Measurements from ENCODE around the gene CST8. TPM values are rescaled to one million over a fixed set of nuclear protein-coding genes. Genes with fewer than 3 reads are reported as not detected.
A peak's percentile ranks its signal among the peaks of the same experiment; 100 is the strongest.

The CST8 gene, protein sequence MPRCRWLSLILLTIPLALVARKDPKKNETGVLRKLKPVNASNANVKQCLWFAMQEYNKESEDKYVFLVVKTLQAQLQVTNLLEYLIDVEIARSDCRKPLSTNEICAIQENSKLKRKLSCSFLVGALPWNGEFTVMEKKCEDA
- not detected for total RNA-seq

DNA sequence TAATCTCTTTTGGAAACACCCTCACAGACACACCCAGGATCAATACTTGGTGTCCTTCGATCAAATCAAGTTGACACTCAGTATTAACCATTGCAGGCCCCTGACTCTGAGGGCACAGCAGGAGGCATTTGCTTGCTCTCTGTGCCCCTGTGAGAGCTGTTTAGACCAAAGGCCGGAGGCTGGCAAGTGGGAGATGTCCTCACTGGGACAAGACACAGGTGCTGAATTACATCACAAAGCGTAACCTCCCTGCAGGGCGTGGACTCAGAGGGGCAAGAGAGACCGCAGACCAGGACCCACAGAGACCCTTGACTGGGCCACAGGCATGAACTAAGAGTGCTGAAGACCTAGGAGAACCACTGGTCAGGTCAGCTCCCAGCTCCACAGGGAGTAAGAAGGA is at the start of gene CST8:
Gene CST8, plus strand, starts transcription at position 301 of the 400 bp plus-strand sequence. CDS start 551 bp downstream, outside the sequence.
- DNase-seq (no peak), ATAC-seq (no peak)
- no peaks in the 10 kb centered on the region for H3K36me3 Mint-ChIP-seq (ENCODE audit: insufficient read depth)
- no peaks in the 10 kb centered on the region for H3K4me1 Mint-ChIP-seq (ENCODE audit: low read depth)
- no peaks in the 10 kb centered on the region for H3K27me3 Mint-ChIP-seq (ENCODE audit: low read depth)
- H3K4me3 Mint-ChIP-seq, result no peak within 1 kb of the TSS
- no peaks in the 10 kb centered on the region for H3K9me3 Mint-ChIP-seq

DNA sequence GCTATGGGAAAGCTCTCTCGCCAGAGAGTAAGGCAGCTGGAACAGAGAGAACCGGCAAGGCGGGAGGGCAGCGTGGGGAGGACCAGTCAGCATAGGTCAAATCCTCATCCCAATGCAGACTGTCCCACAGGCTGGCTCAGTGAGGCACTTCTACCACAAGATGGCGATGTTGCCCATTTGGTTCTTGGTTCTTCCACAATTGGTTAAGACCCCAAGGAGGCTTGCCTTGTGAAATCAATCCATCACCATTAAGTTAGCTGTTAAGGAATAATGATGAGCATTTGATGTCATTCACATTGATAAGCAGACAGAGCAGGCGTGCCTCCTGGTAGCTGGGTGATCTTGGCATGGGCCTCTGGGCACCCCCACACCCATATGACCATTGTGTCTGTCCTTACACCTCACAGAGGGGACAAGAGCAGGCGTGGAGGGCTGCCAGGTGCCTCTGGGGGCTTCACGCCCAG is 49.0 kb upstream of the CST8 start:
- no peaks in the 10 kb centered on the region for H3K4me1 Mint-ChIP-seq (ENCODE audit: low read depth)
- no peak overlapping the region for H3K4me3 Mint-ChIP-seq
- no peaks in the 10 kb centered on the region for H3K27me3 Mint-ChIP-seq (ENCODE audit: low read depth)
- DNase-seq, result peak; percentile 43
- peak; percentile 55 to 79 for ATAC-seq
- H3K9me3 Mint-ChIP-seq, result no peaks in the 10 kb centered on the region
- no peaks in the 10 kb centered on the region for H3K36me3 Mint-ChIP-seq (ENCODE audit: insufficient read depth)

DNA sequence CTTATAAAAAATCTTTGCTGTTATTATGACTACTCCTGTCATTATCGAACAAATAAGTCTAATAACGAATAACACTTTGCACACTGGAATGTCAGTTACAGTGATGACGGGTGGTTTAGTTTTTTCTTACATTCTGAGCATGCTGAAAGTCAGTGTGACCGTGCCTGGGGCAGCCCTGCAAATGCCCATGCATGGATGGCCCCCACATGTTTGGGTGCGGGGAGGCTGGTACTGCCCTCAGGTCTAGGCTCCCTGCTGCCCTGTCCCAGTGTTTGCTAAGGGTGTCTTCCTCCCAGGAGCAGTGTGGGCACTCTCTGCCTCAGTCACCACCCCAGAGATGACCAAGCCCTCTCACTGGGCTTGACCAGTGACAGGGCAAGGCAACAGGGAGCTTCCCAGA is 48.5 kb upstream of the CST8 start:
- Mint-ChIP-seq H3K36me3 (ENCODE audit: insufficient read depth) (no peaks in the 10 kb centered on the region), H3K4me1 (ENCODE audit: low read depth) (no peaks in the 10 kb centered on the region), H3K9me3 (no peaks in the 10 kb centered on the region), H3K4me3 (no peak overlapping the region), H3K27me3 (ENCODE audit: low read depth) (no peaks in the 10 kb centered on the region)
- no peak for ATAC-seq
- DNase-seq, result no peak

DNA sequence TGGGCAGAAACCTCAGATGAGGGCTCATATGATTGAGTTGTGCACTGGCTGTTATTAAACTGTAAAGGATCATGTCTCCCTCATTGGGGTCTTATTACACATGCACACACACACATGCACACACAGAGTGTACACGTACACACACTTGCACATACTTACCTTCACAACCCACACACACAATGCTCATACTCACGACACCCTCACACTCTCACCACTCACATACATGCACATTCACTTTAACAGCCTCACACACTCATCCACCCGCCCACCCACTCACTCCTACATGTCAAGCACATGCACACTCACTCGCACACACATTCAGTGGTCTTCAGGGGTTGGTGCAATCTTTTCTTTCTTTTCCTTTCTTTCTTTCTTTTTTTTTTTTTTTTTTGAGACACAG is 46.1 kb upstream of the CST8 start:
- Mint-ChIP-seq H3K4me3 (no peak overlapping the region), H3K9me3 (no peaks in the 10 kb centered on the region), H3K4me1 (ENCODE audit: low read depth) (peaks cover 4% of the 10 kb centered on the region), H3K36me3 (ENCODE audit: insufficient read depth) (no peaks in the 10 kb centered on the region), H3K27me3 (ENCODE audit: low read depth) (no peaks in the 10 kb centered on the region)
- ATAC-seq (no peak), DNase-seq (no peak)

DNA sequence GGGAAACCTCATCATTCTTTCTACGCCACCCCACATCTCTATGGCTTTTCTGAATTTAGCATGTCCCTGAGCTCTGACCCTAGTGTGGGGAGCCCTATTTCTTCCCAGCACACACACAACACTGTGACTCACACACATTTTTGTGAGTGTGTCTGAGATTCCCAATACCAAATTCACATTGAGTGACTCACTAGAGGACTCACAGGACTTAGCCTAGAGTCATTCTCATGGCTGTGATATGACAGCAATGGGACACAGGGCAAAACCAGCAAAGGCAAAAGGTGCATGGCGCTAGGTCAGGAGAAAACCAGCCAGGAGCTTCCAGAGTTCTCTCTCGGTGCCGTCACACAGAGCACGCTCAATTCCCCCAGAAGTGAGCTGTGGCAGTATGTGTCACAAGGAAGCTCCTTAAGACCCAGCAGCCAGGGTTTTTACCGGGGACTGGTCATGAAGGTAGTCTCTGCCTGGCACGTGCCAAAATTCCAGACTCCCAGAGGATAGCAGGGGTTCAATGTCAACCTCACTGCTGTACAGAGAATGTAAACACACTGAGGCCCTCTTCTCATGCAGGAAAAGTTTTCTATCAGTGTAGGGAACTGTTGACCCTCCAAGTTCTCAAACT is 45.2 kb upstream of the CST8 start:
- H3K36me3 Mint-ChIP-seq (ENCODE audit: insufficient read depth), result no peaks in the 10 kb centered on the region
- H3K4me1 Mint-ChIP-seq (ENCODE audit: low read depth), result peaks cover 5% of the 10 kb centered on the region
- H3K4me3 Mint-ChIP-seq, result no peak overlapping the region
- ATAC-seq, result no peak
- H3K27me3 Mint-ChIP-seq (ENCODE audit: low read depth), result no peaks in the 10 kb centered on the region
- no peak for DNase-seq
- no peaks in the 10 kb centered on the region for H3K9me3 Mint-ChIP-seq

DNA sequence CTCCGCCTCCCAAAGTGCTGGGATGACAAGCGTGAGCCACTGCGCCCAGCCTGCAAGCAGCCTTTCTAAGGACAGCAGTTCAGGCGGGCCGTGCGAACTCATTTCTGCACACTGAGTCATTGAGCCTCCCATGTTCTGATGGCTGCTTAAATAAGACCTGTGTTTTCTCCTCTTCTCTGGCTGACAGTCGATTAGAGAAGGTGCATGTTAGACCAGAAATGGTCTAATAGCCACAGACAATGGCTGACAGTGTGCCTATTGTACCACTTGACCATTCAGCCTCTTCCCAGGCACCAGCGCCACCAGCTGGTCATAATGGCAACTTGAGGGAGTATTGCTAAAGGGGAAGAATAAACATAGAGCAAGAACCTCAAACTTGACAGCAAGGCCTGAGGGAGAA is 44.4 kb upstream of the CST8 start:
- ATAC-seq (no peak), DNase-seq (no peak)
- Mint-ChIP-seq H3K36me3 (ENCODE audit: insufficient read depth) (no peaks in the 10 kb centered on the region), H3K27me3 (ENCODE audit: low read depth) (no peaks in the 10 kb centered on the region), H3K4me1 (ENCODE audit: low read depth) (peaks cover 5% of the 10 kb centered on the region), H3K9me3 (no peaks in the 10 kb centered on the region), H3K4me3 (no peak overlapping the region)

DNA sequence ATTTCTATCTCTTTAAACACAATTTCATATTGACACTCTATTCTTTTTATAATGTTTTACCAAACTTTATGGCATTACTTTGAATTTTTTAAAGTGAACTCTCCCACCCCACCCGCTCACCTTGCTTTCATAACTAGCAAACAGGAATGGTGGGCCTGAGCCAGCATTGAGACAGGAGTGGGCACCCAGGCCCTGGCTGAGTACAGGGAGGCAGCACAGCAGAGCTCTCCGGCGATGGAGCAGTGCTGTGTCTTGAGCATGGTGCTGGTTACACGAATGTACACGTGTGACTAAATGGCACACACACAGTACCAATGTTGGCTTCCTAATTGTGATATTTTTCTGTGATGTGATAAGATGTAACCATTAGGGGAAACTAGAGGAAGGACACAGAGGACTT is 42.8 kb upstream of the CST8 start:
- Mint-ChIP-seq H3K27me3 (ENCODE audit: low read depth) (no peaks in the 10 kb centered on the region), H3K4me3 (no peak overlapping the region), H3K9me3 (no peaks in the 10 kb centered on the region), H3K4me1 (ENCODE audit: low read depth) (peaks cover 5% of the 10 kb centered on the region), H3K36me3 (ENCODE audit: insufficient read depth) (no peaks in the 10 kb centered on the region)
- ATAC-seq (no peak), DNase-seq (no peak)

DNA sequence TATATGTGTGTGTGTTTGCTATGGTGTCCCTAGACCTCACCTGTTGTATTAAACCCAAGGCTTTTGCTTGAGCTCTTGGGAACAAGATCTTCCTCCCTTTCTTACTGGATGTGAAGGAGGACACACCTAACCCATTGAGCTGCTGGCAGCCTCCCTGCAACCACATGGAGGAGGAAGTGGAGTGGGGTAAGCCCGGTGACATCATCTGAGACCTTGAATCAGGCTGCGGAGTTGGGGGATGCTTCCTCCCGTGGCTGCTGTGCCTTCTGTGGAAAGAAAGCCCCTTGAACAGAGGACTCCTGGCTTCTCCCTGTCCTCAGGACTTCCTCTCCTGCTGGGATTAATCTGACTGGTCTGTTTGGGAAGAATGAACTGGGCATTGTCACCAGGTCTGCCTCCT is 41.5 kb upstream of the CST8 start:
- ATAC-seq, result no peak
- peaks cover 5% of the 10 kb centered on the region for H3K4me1 Mint-ChIP-seq (ENCODE audit: low read depth)
- no peaks in the 10 kb centered on the region for H3K27me3 Mint-ChIP-seq (ENCODE audit: low read depth)
- H3K4me3 Mint-ChIP-seq, result no peak overlapping the region
- no peaks in the 10 kb centered on the region for H3K9me3 Mint-ChIP-seq
- H3K36me3 Mint-ChIP-seq (ENCODE audit: insufficient read depth), result no peaks in the 10 kb centered on the region
- DNase-seq, result no peak

DNA sequence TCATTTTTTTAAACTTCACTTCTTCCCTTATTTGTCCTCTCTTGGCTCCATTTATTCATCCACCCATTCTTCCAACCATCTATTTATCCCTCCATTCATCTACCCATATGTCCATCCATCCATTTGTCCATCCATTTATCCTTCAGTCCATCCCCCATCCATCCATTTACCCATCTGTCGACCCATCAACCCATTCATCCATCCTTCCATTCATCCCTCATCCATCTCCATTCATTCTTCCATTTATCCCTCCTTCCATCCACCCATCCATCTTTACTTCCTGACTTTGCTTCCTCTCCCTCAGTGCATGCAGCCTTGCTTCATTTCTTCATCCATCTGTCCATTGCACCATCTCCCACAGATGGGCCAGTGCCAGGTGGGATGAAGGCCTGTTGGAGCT is 40.0 kb upstream of the CST8 start:
- H3K4me1 Mint-ChIP-seq (ENCODE audit: low read depth), result peaks cover 11% of the 10 kb centered on the region
- no peak for DNase-seq
- no peaks in the 10 kb centered on the region for H3K27me3 Mint-ChIP-seq (ENCODE audit: low read depth)
- ATAC-seq, result no peak
- no peaks in the 10 kb centered on the region for H3K36me3 Mint-ChIP-seq (ENCODE audit: insufficient read depth)
- no peak overlapping the region for H3K4me3 Mint-ChIP-seq
- H3K9me3 Mint-ChIP-seq, result no peaks in the 10 kb centered on the region

DNA sequence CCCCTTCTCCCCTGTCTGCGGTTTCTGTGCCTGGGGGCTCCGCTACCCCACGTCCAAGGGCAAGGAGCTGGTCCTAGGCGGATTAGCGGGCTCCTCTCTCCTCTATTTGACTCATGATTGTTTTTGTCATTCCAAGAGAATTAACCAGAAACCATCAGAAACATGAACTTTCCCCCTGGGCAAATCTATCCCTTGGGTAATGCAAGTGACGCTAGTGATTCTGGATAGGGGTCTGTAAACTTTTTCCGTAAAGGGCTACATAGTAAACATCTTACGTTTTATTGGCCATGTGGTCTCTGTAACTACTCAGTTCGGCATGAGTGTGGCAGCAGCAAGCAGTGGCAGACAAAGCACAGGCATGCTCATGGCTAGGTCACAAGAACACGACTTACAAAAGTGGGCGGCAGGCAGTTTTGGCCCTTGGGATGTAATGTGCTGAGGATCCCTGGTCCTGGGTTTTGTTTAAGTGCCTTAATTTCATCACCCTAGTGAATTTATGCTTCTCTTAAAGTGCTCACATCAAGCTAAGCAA is 38.9 kb upstream of the CST8 start:
- no peak for ATAC-seq
- Mint-ChIP-seq H3K9me3 (no peaks in the 10 kb centered on the region), H3K4me3 (no peak overlapping the region), H3K36me3 (ENCODE audit: insufficient read depth) (no peaks in the 10 kb centered on the region), H3K27me3 (ENCODE audit: low read depth) (no peaks in the 10 kb centered on the region), H3K4me1 (ENCODE audit: low read depth) (peaks cover 22% of the 10 kb centered on the region)
- DNase-seq, result no peak

DNA sequence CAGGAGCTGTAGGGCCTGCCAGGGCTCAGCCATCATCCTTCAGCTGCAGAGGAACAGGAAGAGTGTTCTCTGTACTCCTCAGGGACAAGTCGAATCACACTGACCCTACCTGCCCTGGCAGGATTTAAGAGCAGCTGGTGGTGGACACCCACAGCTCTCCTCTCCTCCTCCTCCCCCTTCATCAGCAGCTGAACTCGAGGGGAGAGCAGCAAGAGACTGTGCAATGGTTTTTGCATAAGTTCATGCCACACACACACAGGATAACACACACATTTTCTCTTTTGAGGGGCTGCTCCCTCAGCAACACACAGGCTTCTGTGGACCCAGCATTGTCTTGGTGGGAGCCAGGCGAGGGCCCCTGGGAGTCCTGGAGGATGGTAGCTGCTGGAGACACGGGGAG is 38.1 kb upstream of the CST8 start, which contains the start of gene CST11:
Gene CST11, minus strand, starts transcription at position 101 of the 400 bp plus-strand sequence. Its CDS starts 65 bp downstream, at position 36.
- ATAC-seq, result no peak

DNA sequence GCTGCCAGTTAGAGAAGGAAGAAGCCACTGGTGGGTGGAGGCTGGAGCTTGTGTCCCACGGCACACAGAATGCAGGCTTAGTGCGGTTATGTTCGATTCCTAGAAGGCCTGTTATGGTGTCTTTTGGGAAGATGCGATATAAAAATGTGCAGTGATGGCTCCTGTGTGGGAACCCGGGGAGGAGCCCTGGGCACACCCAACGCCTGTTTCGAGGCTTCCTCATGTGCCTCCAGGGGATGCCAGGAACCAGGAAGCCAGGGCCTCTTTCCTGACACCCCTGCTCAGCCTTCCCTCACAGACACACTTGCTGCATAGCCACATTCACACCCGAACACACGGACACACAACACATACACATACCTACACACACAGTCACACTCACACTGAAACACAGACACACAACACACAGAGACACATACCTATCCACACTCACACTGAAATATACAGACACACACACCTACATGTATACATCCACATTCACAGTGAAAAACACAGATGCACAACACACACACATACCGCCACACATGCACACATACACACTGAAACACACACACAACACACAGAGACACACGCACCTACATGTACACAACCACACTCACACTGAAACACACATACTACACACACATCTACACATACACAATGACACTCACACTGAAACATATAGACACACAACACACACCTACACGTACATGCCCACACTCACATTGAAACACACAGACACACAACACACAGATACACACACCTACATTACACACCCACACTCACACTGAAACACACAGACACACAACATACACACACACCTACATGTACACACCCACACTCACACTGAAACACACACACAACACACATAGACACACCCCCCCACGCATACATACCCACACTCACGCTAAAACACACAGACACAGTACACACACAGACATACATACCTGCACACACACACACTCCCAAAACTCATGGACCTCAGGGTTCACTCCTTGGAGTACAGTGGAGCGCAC is 37.1 kb upstream of the CST8 start:
- Mint-ChIP-seq H3K27me3 (ENCODE audit: low read depth) (no peaks in the 10 kb centered on the region), H3K4me3 (no peak overlapping the region), H3K36me3 (ENCODE audit: insufficient read depth) (no peaks in the 10 kb centered on the region), H3K9me3 (no peaks in the 10 kb centered on the region), H3K4me1 (ENCODE audit: low read depth) (peaks cover 28% of the 10 kb centered on the region)
- no peak for DNase-seq
- ATAC-seq, result no peak

More for the DNA sequence above, 38.1 kb upstream of the CST8 start, which contains the start of gene CST11:
- DNase-seq, result no peak
- Mint-ChIP-seq H3K4me3 (no peak within 1 kb of the TSS), H3K9me3 (no peaks in the 10 kb centered on the region), H3K27me3 (ENCODE audit: low read depth) (no peaks in the 10 kb centered on the region), H3K4me1 (ENCODE audit: low read depth) (peaks cover 26% of the 10 kb centered on the region), H3K36me3 (ENCODE audit: insufficient read depth) (no peaks in the 10 kb centered on the region)

DNA sequence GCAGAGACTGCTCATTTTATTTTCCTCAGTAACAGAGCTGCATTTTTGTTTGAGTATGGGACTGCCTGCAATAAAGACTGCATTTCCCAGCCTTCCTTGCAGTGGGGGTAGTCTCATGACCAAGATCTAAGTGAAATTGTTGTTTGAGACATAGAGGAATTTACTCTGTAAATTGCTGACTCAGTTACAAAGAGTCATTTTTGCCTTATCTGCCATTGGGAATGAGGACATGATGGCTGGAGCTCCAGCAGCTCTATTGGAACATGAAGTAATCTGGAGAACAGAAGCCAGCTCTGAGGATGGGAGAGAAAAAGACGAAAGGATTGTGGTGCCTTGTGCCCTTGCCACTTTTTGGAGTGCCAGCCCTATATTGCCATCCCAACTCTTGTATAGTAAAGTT is 36.1 kb upstream of the CST8 start:
- no peak for ATAC-seq
- no peak for DNase-seq
- Mint-ChIP-seq H3K27me3 (ENCODE audit: low read depth) (no peaks in the 10 kb centered on the region), H3K9me3 (no peaks in the 10 kb centered on the region), H3K36me3 (ENCODE audit: insufficient read depth) (no peaks in the 10 kb centered on the region), H3K4me1 (ENCODE audit: low read depth) (peaks cover 26% of the 10 kb centered on the region), H3K4me3 (no peak overlapping the region)

DNA sequence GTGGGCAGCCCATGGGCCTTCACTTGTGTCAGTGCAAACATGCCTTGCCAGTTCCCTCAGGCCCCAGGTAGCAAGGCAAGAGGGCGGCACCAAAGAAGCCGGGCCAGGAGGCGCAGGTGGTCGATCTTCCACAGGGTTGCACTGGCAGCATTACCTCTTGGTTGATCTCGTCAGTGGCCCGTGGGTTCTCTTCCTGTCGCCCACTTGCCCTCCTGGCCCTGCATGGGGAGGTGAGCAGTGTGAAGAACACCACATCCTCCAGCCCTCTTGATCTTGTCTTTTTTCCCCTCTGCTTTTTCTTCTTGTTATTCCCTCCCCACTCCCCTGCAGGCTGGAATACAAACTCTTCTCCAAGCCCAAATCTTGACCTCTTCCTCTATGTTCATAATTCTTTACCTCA is 35.3 kb upstream of the CST8 start:
- H3K27me3 Mint-ChIP-seq (ENCODE audit: low read depth), result no peaks in the 10 kb centered on the region
- peaks cover 24% of the 10 kb centered on the region for H3K4me1 Mint-ChIP-seq (ENCODE audit: low read depth)
- ATAC-seq (no peak), DNase-seq (no peak)
- H3K4me3 Mint-ChIP-seq, result no peak overlapping the region
- no peaks in the 10 kb centered on the region for H3K9me3 Mint-ChIP-seq
- no peaks in the 10 kb centered on the region for H3K36me3 Mint-ChIP-seq (ENCODE audit: insufficient read depth)

Measured in activated T-cell treated with anti-CD3 and anti-CD28 coated beads, Interleukin-2, amount 50 U/mL, for 4 hours (primary cell).